ENCODE measurements around the gene SMIM15.
"Not testable (repeated sequence)": the region's sequence is repeated elsewhere in the genome, so short reads cannot be mapped to it uniquely, and the experiment has no call there.

Gene SMIM15

GRCh38 chr5:61162010-61162831 lies at the start of gene SMIM15:
TSS of gene SMIM15 (minus strand) at chr5:61162468. CDS start at chr5:61160171, 2,297 bp downstream.
- H3K9ac ChIP-seq (ENCODE audit: low read depth, low read length): peak within 1 kb of the TSS; percentile 96
- peaks cover 3% of the 10 kb centered on the region; the same call in 1 of the 2 replicates for H3K4me1 ChIP-seq (ENCODE audit: insufficient read depth, low read length)
- peak within 1 kb of the TSS; percentile 97 for H3K4me3 ChIP-seq (ENCODE audit: low read length)
- H3K27me3 ChIP-seq (ENCODE audit: insufficient read depth, low read length): no peaks in the 10 kb centered on the region
- peak within 1 kb of the TSS; percentile 73 for H3K27ac ChIP-seq (ENCODE audit: low read length)
- H3K36me3 ChIP-seq (ENCODE audit: insufficient read depth, low read depth, low read length): peaks cover 35% of the 10 kb centered on the region
- H3K9me3 ChIP-seq (ENCODE audit: insufficient read depth, low read depth, low read length): peaks cover 6% of the 10 kb centered on the region; the same call in 1 of the 2 replicates

GRCh38 chr5:61207884-61208283 lies 45.6 kb upstream of the SMIM15 start:
- Histone ChIP-seq H3K36me3 (ENCODE audit: insufficient read depth, low read depth, low read length) (no peaks in the 10 kb centered on the region), H3K9me3 (ENCODE audit: insufficient read depth, low read depth, low read length) (peaks cover 13% of the 10 kb centered on the region; the same call in 1 of the 2 replicates), H3K27me3 (ENCODE audit: insufficient read depth, low read length) (no peaks in the 10 kb centered on the region), H3K4me3 (ENCODE audit: low read length) (no peak overlapping the region), H3K4me1 (ENCODE audit: insufficient read depth, low read length) (no peaks in the 10 kb centered on the region), H3K9ac (ENCODE audit: low read depth, low read length) (no peak overlapping the region), H3K27ac (ENCODE audit: low read length) (no peak overlapping the region)

GRCh38 chr5:61205013-61205412 lies 42.7 kb upstream of the SMIM15 start:
- no peak overlapping the region for H3K9ac ChIP-seq (ENCODE audit: low read depth, low read length)
- H3K27me3 ChIP-seq (ENCODE audit: insufficient read depth, low read length): no peaks in the 10 kb centered on the region
- no peaks in the 10 kb centered on the region for H3K4me1 ChIP-seq (ENCODE audit: insufficient read depth, low read length)
- H3K4me3 ChIP-seq (ENCODE audit: low read length): no peak overlapping the region
- H3K36me3 ChIP-seq (ENCODE audit: insufficient read depth, low read depth, low read length): no peaks in the 10 kb centered on the region
- no peak overlapping the region for H3K27ac ChIP-seq (ENCODE audit: low read length)
- H3K9me3 ChIP-seq (ENCODE audit: insufficient read depth, low read depth, low read length): peaks cover 13% of the 10 kb centered on the region; the same call in 1 of the 2 replicates

DNA sequence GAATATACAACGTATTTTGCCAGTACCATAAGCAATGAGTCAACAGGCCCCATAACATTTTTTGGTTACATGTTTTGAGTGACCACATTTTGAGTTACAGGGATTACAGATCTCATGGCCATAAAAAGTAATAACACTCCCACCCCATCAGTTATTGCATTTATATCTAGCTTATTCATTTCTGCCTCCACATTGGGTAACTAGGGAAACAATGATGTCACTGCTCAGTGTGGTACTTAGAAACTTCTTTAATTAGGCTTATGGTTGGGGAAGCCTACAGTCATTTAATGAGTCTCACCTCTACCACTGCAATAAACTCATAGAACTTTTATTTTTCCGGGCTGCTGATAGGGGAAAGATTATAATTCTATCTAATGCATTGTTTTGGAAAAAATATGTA lies 39.9 kb upstream of the SMIM15 start:
- H3K9ac ChIP-seq (ENCODE audit: low read depth, low read length): no peak overlapping the region
- no peak overlapping the region for H3K27ac ChIP-seq (ENCODE audit: low read length)
- no peak overlapping the region for H3K4me3 ChIP-seq (ENCODE audit: low read length)
- H3K27me3 ChIP-seq (ENCODE audit: insufficient read depth, low read length): no peaks in the 10 kb centered on the region
- no peaks in the 10 kb centered on the region for H3K4me1 ChIP-seq (ENCODE audit: insufficient read depth, low read length)
- H3K9me3 ChIP-seq (ENCODE audit: insufficient read depth, low read depth, low read length): peaks cover 2% of the 10 kb centered on the region; the same call in 1 of the 2 replicates
- no peaks in the 10 kb centered on the region for H3K36me3 ChIP-seq (ENCODE audit: insufficient read depth, low read depth, low read length)

DNA sequence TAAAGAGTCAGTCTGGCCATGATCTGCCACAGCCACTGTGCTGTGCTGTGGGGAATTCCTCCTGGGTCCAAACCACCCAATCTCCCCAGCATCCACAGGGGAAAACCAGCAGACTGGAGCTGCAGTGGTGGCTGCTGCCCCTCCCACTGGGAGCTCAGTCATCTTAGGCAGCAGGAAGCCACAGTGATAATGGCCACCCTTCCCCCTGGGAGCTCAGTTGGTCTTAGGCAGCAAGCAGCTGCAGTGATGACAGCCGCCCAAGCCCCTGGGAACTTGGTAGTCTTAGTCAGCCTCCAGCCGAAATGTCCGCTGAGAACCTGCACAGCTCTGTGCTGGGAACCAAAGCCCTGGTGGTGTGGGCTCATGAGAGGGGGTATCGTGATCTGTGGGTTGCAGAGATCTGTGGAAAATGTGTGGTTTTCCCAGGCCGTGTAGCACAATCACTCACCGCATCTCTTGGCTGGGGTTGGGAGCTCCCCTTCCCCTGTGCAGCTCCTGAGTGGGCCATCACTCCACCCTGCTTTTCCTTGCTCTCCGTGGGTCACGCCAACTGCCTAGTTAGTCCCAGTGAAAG lies 38.4 kb upstream of the SMIM15 start:
- Histone ChIP-seq H3K27ac (ENCODE audit: low read length) (no peak overlapping the region), H3K36me3 (ENCODE audit: insufficient read depth, low read depth, low read length) (no peaks in the 10 kb centered on the region), H3K9me3 (ENCODE audit: insufficient read depth, low read depth, low read length) (peaks cover 2% of the 10 kb centered on the region; the same call in 1 of the 2 replicates), H3K4me1 (ENCODE audit: insufficient read depth, low read length) (no peaks in the 10 kb centered on the region), H3K4me3 (ENCODE audit: low read length) (no peak overlapping the region), H3K9ac (ENCODE audit: low read depth, low read length) (no peak overlapping the region), H3K27me3 (ENCODE audit: insufficient read depth, low read length) (no peaks in the 10 kb centered on the region)

GRCh38 chr5:61198606-61199005 lies 36.3 kb upstream of the SMIM15 start:
- H3K9me3 ChIP-seq (ENCODE audit: insufficient read depth, low read depth, low read length): no peaks in the 10 kb centered on the region
- no peaks in the 10 kb centered on the region for H3K36me3 ChIP-seq (ENCODE audit: insufficient read depth, low read depth, low read length)
- no peak overlapping the region for H3K27ac ChIP-seq (ENCODE audit: low read length)
- no peak overlapping the region for H3K4me3 ChIP-seq (ENCODE audit: low read length)
- no peak overlapping the region for H3K9ac ChIP-seq (ENCODE audit: low read depth, low read length)
- H3K27me3 ChIP-seq (ENCODE audit: insufficient read depth, low read length): no peaks in the 10 kb centered on the region
- no peaks in the 10 kb centered on the region for H3K4me1 ChIP-seq (ENCODE audit: insufficient read depth, low read length)

- not testable (repeated sequence) for H3K36me3 ChIP-seq (ENCODE audit: insufficient read depth, low read depth, low read length); H3K9ac ChIP-seq (ENCODE audit: low read depth, low read length); H3K27me3 ChIP-seq (ENCODE audit: insufficient read depth, low read length); H3K27ac ChIP-seq (ENCODE audit: low read length); H3K9me3 ChIP-seq (ENCODE audit: insufficient read depth, low read depth, low read length)
- H3K4me3 ChIP-seq (ENCODE audit: low read length): peak overlapping the region; percentile 27; the same call in 1 of the 2 replicates
- peaks cover 14% of the 10 kb centered on the region; the same call in 1 of the 2 replicates for H3K4me1 ChIP-seq (ENCODE audit: insufficient read depth, low read length)
These were observed 25.6 kb upstream of the SMIM15 start for GRCh38 chr5:61187826-61188225.

DNA sequence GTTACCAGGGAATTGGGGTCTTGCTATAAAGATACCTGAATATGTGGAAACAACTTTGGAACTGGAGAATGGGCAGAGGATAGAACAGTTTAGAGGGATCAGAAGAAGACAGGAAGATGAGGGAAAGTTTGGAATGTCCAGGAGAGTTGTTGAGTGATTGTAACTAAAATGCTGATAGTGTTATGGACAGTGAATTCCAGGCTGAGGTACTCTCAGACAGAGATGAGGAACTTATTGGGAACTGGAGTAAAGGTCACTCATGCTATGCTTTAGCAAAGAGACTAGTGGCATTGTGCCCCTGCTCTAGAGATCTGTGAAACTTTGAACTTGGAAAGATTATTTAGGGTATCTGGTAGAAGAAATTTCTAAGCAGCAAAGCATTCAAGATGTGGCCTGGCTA lies 25.1 kb upstream of the SMIM15 start:
- Histone ChIP-seq H3K4me1 (ENCODE audit: insufficient read depth, low read length) (peaks cover 14% of the 10 kb centered on the region; the same call in 1 of the 2 replicates), H3K4me3 (ENCODE audit: low read length) (0 out of 2 replicates have a peak overlapping the region, but pooled peaks have one; percentile 23)
- H3K9me3 ChIP-seq (ENCODE audit: insufficient read depth, low read depth, low read length); H3K27me3 ChIP-seq (ENCODE audit: insufficient read depth, low read length); H3K27ac ChIP-seq (ENCODE audit: low read length); H3K9ac ChIP-seq (ENCODE audit: low read depth, low read length); H3K36me3 ChIP-seq (ENCODE audit: insufficient read depth, low read depth, low read length): not testable (repeated sequence)

GRCh38 chr5:61186634-61187033 lies 24.4 kb upstream of the SMIM15 start:
- Histone ChIP-seq H3K4me1 (ENCODE audit: insufficient read depth, low read length) (peaks cover 14% of the 10 kb centered on the region; the same call in 1 of the 2 replicates), H3K27me3 (ENCODE audit: insufficient read depth, low read length) (no peaks in the 10 kb centered on the region), H3K27ac (ENCODE audit: low read length) (no peak overlapping the region), H3K9me3 (ENCODE audit: insufficient read depth, low read depth, low read length) (no peaks in the 10 kb centered on the region), H3K4me3 (ENCODE audit: low read length) (no peak overlapping the region), H3K36me3 (ENCODE audit: insufficient read depth, low read depth, low read length) (no peaks in the 10 kb centered on the region), H3K9ac (ENCODE audit: low read depth, low read length) (no peak overlapping the region)

GRCh38 chr5:61184708-61185107 lies 22.4 kb upstream of the SMIM15 start:
- peaks cover 14% of the 10 kb centered on the region; the same call in 1 of the 2 replicates for H3K4me1 ChIP-seq (ENCODE audit: insufficient read depth, low read length)
- H3K9ac ChIP-seq (ENCODE audit: low read depth, low read length): no peak overlapping the region
- H3K4me3 ChIP-seq (ENCODE audit: low read length): no peak overlapping the region
- no peak overlapping the region for H3K27ac ChIP-seq (ENCODE audit: low read length)
- H3K9me3 ChIP-seq (ENCODE audit: insufficient read depth, low read depth, low read length): no peaks in the 10 kb centered on the region
- no peaks in the 10 kb centered on the region for H3K36me3 ChIP-seq (ENCODE audit: insufficient read depth, low read depth, low read length)
- no peaks in the 10 kb centered on the region for H3K27me3 ChIP-seq (ENCODE audit: insufficient read depth, low read length)

GRCh38 chr5:61183538-61183937 lies 21.3 kb upstream of the SMIM15 start:
- H3K9ac ChIP-seq (ENCODE audit: low read depth, low read length): no peak overlapping the region
- H3K4me3 ChIP-seq (ENCODE audit: low read length): no peak overlapping the region
- H3K27ac ChIP-seq (ENCODE audit: low read length): no peak overlapping the region
- no peaks in the 10 kb centered on the region for H3K36me3 ChIP-seq (ENCODE audit: insufficient read depth, low read depth, low read length)
- peaks cover 14% of the 10 kb centered on the region; the same call in 1 of the 2 replicates for H3K4me1 ChIP-seq (ENCODE audit: insufficient read depth, low read length)
- H3K27me3 ChIP-seq (ENCODE audit: insufficient read depth, low read length): no peaks in the 10 kb centered on the region
- H3K9me3 ChIP-seq (ENCODE audit: insufficient read depth, low read depth, low read length): no peaks in the 10 kb centered on the region

GRCh38 chr5:61182449-61182848 lies 20.2 kb upstream of the SMIM15 start:
- H3K9me3 ChIP-seq (ENCODE audit: insufficient read depth, low read depth, low read length): no peaks in the 10 kb centered on the region
- no peaks in the 10 kb centered on the region for H3K36me3 ChIP-seq (ENCODE audit: insufficient read depth, low read depth, low read length)
- H3K9ac ChIP-seq (ENCODE audit: low read depth, low read length): no peak overlapping the region
- H3K4me1 ChIP-seq (ENCODE audit: insufficient read depth, low read length): peaks cover 5% of the 10 kb centered on the region; the same call in 1 of the 2 replicates
- no peak overlapping the region for H3K27ac ChIP-seq (ENCODE audit: low read length)
- no peak overlapping the region for H3K4me3 ChIP-seq (ENCODE audit: low read length)
- H3K27me3 ChIP-seq (ENCODE audit: insufficient read depth, low read length): no peaks in the 10 kb centered on the region
